HG02588 (cell line): ENCODE results near the gene RASD1.
"Not testable (repeated sequence)": the region's sequence is repeated elsewhere in the genome, so short reads cannot be mapped to it uniquely, and the experiment has no call there.

Experiments used
- ATAC-seq: cut with Tn5 transposase; IDR thresholded peaks from one replicate; pipeline ENCODE4 v1.9.1; 2021; ENCODE audit warnings: mild to moderate bottlenecking, moderate library complexity; ENCODE audit not compliant: unreplicated experiment

The RASD1 gene

GRCh38 chr17:17499402-17500145, 3.4 kb upstream of the RASD1 start:
- ATAC-seq: no peak

GRCh38 chr17:17498606-17499301, 2.6 kb upstream of the RASD1 start:
- ATAC-seq: no peak

- ATAC-seq: no peak
These were observed 1.8 kb upstream of the RASD1 start for GRCh38 chr17:17497845-17498520.

- ATAC-seq: no peak
These were observed 1.1 kb upstream of the RASD1 start for GRCh38 chr17:17497065-17497844.

- ATAC-seq: no peak
These were observed 533 bp downstream of the RASD1 start for GRCh38 chr17:17495536-17496188.

- no peak for ATAC-seq
These were observed 1.2 kb downstream of the RASD1 start for GRCh38 chr17:17494870-17495535.

GRCh38 chr17:17494499-17494869, 1.7 kb downstream of the RASD1 start:
- ATAC-seq: no peak

- no peak for ATAC-seq
These were observed 2.2 kb downstream of the RASD1 start for GRCh38 chr17:17493986-17494466.

GRCh38 chr17:17493249-17493985, 2.8 kb downstream of the RASD1 start:
- ATAC-seq: no peak

GRCh38 chr17:17492571-17492970, 3.6 kb downstream of the RASD1 start:
- no peak for ATAC-seq

GRCh38 chr17:17492085-17492484, 4.1 kb downstream of the RASD1 start:
- no peak for ATAC-seq

- ATAC-seq: no peak
These were observed 4.6 kb downstream of the RASD1 start for GRCh38 chr17:17491546-17491988.

GRCh38 chr17:17491031-17491471, 5.1 kb downstream of the RASD1 start:
- no peak for ATAC-seq

GRCh38 chr17:17487998-17488397, 8.2 kb downstream of the RASD1 start:
- ATAC-seq: no peak

- not testable (repeated sequence) for ATAC-seq
These were observed 9.8 kb downstream of the RASD1 start for GRCh38 chr17:17486416-17486815.

GRCh38 chr17:17485420-17485819, 10.8 kb downstream of the RASD1 start:
- ATAC-seq: no peak

GRCh38 chr17:17484451-17484899, 11.7 kb downstream of the RASD1 start:
- no peak for ATAC-seq

- no peak for ATAC-seq
These were observed 14.3 kb downstream of the RASD1 start for GRCh38 chr17:17481860-17482259.

GRCh38 chr17:17480593-17481148, 15.5 kb downstream of the RASD1 start:
- ATAC-seq: no peak
